ENCODE data around the gene BPIFB3.

BPIFB3 gene, protein sequence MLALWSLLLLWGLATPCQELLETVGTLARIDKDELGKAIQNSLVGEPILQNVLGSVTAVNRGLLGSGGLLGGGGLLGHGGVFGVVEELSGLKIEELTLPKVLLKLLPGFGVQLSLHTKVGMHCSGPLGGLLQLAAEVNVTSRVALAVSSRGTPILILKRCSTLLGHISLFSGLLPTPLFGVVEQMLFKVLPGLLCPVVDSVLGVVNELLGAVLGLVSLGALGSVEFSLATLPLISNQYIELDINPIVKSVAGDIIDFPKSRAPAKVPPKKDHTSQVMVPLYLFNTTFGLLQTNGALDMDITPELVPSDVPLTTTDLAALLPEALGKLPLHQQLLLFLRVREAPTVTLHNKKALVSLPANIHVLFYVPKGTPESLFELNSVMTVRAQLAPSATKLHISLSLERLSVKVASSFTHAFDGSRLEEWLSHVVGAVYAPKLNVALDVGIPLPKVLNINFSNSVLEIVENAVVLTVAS

DNA sequence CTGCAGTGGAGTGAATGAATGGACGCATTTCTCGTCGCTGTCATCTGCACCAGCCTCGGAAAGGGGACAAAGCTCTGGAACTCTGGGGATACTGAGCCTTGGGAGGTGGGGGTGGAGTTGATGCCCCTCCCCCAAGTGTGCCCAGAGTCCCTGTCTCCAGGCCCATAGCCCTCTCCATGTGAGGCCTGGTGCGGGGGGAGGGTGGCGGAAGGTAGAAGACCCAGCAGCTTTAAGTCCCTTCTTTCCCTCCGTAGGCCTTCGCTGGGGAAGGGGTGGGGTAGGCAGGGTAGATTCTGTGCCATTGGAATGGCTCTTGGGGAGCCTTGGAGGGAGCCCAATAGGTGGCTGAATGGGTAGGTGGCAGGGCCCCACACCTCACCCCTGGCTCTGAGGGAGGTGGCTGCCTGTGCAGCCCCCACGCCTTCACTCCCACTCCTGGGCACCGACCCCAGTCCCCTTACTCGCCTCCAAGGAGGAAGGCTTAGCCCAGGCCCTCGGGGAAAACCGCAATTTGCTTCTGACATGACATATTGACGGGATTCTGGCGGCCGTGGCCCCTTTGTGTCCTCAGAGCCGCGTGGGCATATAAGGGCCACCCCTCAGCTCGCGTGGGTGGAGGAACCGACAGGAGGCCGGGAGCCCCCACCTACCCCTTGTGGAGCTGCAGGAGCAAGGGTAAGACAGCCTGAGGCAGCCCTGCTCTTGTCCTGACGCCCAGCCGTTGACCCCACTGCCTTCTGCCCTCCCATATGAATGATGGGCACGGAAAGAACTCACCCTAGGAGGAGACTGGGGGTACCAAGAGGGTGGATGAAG, at the start of gene BPIFB3:
TSS of gene BPIFB3 (plus strand) at position 613 of the 816 bp plus-strand sequence. CDS start 1,533 bp downstream, outside the sequence.
- no peak for DNase-seq

DNA sequence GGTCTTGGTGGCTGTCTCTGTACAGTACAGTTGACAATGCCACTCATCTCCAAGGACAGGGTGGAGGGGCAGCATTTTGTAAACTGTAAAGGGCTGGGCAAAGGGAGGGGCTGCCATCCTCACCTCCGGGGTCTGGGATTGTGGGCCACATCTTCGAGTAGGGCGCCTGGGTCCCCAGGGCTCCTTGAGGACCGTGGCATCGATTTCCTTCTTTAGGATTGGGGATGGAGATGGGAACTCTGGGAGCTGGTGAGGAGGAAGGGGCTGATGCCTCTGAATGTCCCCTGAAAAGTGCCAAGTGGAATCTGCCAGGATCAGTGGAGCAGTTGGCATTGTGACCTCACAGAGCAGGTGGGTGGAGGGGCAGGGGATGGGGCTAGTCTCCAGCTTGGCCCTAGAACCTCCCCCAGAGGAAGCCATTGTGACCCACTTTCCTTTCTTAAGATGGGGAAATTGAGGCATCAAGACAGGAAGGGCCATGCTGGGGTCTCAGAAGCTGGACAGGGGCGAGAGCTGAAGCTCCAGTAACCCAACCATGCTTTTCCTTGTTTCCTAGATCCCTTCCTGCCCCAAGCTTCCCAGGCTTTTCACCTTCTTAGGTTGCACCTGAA, 49.5 kb upstream of the BPIFB3 start, which contains the start of gene SUN5:
TSS of gene SUN5 (minus strand) at position 293 of the 611 bp plus-strand sequence. CDS start at position 200, 93 bp downstream.
- no peak for DNase-seq

DNA sequence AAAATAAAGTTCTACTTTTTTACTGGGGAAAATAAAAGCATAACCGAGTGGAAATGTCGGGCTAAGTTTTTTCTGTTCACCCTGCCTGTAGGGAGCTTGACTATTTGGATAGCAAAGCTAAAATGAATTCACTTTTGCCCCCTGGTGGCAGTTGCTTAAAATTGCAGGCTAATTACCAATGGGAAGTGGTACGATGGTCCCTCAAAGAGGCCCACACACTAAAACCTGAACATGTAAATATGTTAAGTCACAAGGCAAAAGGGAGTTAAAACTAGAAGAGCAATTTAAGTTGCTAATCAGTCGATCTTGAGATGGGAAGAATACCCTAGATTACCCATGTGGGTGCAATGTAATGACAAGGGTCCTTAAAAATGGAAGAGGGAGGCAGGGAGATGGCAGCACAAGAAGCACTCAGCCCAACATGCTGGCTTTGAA, 48.6 kb upstream of the BPIFB3 start:
- DNase-seq = no peak

DNA sequence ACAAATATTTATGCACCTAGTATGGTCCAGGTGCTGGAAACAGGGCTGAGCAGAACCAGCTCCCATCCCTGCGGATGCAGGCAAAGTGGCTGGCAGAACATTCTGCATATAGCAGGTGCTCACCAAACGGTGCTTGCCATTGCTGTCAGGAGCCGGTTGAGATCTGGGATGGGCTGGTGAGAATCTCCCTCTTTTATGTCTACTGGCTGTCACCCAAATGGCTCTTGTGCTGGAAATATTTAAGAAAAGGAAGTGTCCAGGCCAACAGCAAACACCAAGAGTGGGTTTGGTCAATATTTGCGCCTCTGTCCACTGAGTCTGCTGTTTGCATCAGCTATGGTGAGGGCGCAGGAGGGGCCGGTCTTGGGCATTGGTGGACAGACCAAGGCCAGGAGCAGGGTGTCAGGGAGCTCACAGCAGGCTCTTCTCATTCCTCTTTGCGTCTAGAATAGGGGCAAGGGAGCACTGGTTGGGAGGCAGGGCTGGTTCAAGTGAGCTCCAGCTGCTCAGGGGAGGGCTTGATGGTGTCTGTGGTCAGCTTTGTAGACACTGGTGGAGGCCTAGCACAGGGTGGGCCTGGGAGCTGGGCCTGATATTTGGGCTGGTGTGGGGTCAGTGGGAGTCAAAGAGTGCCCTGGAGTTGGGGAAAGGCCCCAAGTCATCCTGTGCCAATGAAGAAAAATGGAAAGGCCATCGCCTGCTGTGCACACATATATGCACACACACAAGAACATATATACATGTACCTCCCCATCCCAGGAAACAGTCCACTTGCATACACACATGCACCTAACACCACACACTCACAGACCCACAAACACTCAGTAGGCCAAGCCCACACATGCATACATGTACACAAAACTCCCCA, 47.6 kb upstream of the BPIFB3 start:
- DNase-seq = peak; percentile 67

DNA sequence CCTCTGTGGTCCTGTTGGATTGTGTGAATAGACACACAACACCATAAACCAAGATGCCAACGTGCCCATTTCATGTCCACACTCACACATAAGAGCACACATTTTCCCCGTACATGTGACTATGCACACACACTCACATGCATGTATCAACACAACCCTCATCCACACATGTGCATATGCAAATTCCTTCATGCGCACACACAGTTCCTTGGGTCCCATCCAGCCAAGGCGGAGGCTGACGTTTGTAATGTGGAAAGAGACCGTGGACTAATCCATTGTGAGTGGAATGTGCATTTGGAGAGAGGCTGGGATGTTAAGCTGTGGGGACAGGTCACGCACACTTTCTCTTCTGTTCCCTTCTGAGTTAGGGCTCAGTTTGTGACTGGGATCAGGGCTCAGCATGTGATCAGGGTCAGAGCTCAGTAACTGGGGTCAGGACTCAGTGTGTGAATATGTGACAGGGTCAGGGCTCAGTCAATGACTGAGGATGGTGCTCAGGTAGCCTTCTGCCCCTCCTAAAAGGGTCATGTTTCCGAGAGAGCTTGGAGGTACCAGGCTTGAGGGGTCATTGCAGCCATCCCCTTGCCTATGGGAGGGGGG, 46.8 kb upstream of the BPIFB3 start:
- no peak for DNase-seq

DNA sequence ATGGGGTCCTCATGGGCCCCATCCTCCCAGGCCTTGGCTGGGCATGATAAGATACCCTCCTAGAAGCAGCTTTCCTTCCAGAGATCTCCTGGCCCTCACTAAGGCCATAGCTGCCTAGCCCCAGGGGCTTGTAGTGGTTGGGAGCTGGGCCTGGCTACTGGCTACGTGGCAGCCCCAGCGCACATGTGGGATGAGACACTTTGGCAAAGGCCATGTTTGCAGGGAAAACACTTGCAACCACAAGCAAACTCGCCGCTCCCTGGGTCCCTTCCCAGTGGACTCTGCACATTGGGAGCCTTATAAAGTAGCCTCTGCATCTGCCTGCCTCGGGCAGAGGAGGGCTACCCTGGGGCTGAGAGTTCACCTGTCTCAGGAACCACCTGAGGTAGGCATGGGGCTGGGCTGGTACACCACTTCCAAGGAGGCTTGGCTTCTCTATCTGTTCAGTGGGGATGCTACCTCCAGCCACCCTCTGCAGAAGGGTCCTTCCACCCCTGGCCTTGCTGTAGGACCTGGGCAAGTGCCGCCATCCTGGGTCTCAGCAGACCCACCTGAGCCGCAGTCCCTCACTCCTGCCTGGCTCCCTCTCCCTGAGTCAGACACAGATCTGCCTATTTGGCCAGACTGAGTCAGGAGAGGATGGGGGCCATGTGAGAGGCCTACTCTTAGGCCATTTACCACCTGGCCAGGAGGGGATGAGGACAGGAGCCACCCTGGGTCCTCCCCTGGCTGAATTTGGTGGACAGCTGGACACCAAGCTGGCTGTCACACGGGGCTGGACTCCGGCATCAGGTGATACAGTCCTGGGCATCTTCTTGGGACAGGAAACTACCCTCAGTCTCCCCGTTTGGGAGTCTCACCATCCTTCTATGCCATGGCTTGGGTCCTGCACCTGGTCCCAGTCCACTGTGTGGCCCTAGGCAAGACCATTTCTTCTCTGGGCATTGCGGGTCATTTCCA, 46.0 kb upstream of the BPIFB3 start, which contains the start of gene BPIFB2:
TSS of gene BPIFB2 (plus strand) at position 329 of the 960 bp plus-strand sequence. CDS start 871 bp downstream, outside the sequence.
- DNase-seq = no peak

DNA sequence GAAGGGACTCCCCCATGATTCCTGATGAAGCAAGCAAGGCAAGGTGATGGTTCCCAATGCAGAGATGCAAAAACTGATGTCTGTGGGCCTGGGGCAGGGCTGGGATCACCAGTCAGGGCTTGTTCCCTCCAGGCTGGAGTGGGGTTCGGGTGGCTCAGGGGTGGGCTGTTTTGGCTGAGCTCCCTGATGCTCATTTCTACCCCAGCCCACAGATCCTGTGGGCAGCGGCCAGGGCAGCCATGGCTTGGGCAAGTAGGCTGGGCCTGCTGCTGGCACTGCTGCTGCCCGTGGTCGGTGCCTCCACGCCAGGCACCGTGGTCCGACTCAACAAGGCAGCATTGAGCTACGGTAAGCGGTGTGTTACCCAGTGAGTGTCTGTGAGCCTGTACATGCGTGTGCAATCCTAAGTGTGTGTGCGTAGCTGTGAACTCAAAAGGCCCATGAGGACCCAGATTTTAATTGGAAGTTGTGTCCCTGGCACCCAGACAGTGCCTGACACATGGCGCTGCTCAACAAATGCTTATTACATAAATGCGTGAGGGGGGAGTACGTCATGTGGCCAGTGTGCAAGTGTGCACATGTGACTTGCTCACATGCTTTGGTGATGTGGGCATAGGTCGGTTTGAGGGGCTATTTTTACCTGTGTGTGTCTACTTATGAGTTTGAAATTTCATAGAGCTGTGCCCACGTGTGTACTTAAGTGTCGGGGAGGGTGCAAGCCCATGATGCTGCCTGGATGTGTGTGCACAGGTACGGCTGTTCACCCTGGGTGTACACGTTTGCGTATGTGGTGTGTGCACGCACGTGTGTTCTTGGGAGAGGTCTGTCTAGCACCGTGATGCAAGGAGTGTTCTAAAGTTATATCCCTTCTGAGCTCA, 45.1 kb upstream of the BPIFB3 start:
- no peak for DNase-seq

DNA sequence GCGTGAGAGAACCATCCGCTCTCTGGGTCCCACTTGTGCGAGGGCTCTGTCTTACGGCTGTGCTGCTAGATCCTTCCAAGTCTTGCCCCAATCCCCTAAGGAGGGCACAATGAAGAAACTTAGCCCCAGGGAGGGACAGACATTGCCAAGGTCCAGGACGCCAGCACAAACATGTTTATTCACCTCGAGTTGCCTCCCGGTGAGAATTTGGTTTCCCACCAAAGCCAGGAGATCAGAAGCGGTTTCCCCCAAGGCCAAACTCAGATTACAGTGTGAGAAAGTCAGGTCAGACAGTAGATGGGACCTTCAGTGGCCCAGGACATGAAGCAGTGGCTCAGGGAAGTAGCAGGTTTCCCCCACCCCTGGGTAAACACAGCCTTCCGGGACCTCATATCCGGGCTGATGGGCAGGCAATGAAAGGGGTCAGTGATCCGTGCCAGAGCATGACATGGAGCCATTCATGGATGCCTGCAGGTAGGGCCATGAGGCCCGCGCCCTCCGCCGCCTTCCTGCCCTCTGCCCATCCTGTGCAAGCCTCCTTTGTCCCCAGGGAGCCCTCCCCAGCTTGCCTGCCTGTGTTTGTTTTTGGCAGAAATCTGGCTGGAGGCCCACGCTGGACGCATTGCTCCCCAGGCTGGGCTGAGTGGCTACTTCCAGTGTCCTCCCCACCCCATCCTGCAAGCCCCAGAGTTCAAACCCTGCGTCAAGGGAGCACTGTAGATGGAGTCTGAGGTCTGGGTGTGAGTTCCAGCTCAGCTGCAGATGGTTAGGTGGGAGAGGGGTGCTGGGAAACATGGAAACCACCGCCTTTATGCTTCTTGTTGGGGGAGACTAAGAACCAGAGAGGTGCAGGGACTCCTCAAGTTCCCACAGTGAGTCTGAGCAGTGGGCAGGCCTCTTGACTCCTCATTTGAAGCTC, 44.2 kb upstream of the BPIFB3 start:
- no peak for DNase-seq

DNA sequence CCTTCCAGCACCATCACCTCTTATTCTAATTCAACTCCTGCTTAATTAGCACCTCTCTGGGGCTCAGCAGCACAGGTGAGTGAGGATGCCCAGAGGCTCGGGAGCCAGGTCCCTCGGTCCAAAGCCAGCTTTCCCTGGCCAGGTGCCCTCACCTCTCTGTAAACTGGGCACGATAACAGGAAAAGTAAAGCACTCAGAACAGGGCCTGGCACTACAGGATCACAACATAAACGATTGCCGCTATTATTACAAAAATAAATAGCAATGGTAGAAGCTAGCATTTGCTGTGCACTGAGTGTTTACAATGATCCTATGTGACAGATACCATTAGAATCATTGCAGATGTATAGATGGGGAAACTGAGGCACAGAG, 43.6 kb upstream of the BPIFB3 start:
- no peak for DNase-seq

DNA sequence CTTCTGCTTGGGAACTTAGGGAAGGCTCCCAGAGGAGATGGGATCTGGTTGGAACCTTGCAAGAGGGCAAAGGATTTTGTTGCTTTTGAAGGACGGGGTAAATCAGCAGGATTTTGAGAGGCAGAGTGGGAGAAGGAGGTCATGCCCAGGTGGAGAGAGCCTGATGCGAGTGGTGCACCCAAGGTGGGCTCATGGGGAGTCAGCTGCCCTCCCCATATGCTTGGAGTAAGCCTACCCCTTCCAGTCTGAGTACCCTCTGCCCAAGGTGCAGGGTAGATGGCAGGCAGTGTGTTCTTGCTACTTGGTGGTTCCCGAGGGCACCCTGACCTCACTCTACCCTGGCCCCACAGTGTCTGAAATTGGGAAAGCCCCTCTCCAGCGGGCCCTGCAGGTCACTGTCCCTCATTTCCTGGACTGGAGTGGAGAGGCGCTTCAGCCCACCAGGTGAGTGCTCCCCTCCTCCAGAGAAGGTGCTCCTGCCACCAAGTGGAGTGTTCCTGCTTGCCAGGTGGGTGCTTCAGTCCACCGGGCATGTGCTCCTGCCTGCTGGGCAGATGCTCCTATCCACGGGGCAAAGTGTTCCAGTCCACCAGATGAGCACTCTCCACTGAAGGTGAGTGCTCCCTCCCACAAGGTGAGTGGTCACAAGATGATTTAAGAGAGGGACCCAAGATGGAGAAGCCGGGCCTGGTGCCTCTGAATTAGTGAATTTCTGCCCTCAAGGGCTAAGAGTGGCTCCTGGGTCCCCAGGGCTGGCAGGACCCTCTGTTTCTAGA, 42.8 kb upstream of the BPIFB3 start:
- no peak for DNase-seq

DNA sequence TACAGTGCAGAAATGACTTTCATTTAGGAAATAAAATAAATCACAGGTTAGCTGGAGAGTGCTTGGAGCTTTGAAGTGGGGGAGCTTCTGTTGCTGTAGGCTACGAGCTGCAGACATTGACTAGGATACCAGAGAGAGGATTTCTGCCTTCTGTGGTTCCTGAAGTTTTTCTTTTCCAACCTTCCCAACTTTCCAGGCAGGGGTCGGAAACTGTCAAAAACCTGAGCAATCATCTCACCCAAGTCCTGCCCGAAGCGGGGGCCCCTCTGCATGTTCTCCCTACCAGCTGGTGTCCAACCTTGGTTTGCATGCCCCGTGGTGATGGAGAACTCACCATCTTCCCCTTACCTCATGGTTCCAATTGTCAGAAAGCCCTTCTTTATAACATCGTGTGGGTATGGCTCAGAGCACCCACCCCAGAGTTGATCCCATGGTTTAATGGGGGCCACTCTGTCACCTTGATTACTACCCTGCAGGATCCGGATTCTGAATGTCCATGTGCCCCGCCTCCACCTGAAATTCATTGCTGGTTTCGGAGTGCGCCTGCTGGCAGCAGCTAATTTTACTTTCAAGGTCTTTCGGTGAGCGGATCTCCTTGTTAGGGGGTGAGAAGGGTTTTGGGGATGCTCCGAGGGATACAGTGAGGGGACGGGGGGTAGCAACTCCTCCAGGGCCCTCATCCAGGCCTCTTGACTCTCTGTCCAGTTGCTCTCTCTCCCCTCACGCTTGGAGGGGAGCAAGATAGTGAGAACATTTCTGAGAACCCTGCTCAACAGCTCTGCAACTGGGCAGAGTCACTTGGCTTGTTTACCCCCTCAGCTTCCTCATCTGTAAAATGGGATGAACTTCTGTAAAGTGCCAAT, 41.1 kb upstream of the BPIFB3 start:
- no peak for DNase-seq

DNA sequence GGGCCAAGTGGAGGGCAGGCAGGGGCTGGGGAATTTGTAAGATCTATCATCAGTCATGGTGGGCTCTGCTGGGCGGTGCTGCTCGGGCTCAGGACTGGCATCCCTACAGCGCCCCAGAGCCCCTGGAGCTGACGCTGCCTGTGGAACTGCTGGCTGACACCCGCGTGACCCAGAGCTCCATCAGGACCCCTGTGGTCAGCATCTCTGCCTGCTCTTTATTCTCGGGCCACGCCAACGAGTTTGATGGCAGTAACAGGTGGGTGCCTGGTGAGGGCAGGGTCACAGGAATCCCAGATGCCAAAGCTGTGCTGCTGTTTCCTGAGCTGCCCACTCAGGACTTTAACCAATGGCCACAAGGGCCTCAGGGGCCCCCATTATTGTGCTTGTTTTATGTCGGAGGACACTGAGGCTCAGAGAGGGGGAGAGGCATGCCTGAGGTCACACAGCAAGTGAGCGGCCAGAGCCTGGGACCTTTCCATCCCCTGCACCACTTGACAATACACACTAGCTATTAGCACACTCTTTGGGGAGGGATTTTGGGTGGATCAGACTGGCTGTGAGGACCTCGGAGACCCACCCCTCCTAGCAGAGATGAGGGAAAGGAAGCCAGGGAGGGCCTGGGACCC, 39.9 kb upstream of the BPIFB3 start:
- no peak for DNase-seq

DNA sequence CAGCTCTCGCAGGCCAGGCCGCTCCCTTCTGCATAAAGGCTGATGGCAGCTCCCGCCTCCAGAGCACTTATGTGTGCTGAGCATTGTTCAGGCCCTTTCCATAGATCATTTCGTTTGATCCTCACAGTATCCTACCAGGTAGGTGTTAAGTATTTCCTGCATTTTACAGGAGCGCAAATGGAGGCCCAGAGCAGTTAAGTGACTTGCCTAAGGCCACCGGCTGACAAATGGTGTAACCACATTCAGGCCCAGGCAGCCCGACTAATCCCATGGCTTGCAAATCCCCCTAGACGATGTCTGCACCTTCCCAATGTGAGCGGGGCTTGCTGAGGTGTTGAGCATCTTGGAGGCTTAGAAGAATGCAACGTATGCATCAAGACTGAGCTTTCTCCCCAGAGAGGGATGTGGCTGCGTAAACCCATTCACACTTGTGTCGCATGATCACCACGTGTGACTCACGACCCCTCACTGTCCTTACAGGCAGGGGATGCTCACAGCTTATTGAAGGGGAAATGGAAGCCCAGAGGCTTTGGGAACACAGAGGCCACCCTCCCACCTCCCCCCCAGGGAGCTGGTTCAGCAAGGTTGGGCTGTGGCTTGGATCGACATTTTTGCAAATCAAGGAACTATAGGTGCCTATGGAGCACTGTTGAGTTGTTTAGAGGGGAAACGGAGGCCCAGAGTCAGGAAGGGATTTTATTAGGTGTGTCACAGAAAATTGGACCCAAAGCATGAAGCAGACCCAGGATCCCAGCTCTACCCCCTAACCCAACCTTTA, 39.2 kb upstream of the BPIFB3 start:
- no peak for DNase-seq

DNA sequence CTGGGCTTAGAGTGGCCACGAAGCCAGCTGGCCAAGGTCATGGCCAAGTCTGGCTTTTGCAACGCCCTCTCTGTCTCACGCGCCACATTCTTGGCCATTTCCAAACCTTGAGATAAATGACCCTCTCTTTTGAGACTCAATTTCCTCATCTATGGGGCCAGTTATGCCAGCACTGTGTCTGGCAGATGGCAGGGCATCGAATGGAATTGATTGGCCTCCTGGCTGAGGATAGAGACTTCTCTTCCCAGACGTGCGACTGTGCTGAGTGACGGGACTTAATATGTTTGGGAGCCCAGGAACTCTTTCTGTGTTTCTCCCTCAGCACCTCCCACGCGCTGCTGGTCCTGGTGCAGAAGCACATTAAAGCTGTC, 38.6 kb upstream of the BPIFB3 start:
- DNase-seq = no peak

Data from NCI-H2029 treated with DMSO at 0.1 percent for 48 hours (cell line).